Nephron (organoid): Measurements from ENCODE around the gene TTLL3.

Source experiments
- H3K27ac Mint-ChIP-seq, 3 experiments: 2 replicates each; pipeline ENCODE4 v1.8.0; 2020; ENCODE audit warnings: mixed read lengths in 3 of 3, mild to moderate bottlenecking in 2 of 3, moderate library complexity in 1 of 3
- H3K27me3 Mint-ChIP-seq: 2 replicates; pipeline ENCODE4 v1.8.0; 2021; ENCODE audit warnings: low read depth, mild to moderate bottlenecking, moderate library complexity, mixed read lengths
- H3K36me3 Mint-ChIP-seq: 2 replicates; pipeline ENCODE4 v1.8.0; 2020; ENCODE audit warnings: low read depth, mixed read lengths
- H3K4me1 Mint-ChIP-seq: 2 replicates; pipeline ENCODE4 v1.8.0; 2020; ENCODE audit warnings: mixed read lengths
- H3K4me3 Mint-ChIP-seq, 3 experiments: 2 replicates each; pipeline ENCODE4 v1.8.0; 2020; ENCODE audit warnings: mild to moderate bottlenecking in 3 of 3, mixed read lengths in 3 of 3, moderate library complexity in 2 of 3
- H3K9me3 Mint-ChIP-seq: 2 replicates; pipeline ENCODE4 v1.8.0; 2020; ENCODE audit warnings: mixed read lengths
- TF ChIP-seq, protein P1 (sequence below), 3 experiments: fragments of 200-600 bp; sonication (generic); IDR thresholded peaks; one replicate each; pipeline ENCODE4 v1.5.0; 2021; ENCODE audit warnings: antibody characterized with exemption in 3 of 3; ENCODE audit not compliant: unreplicated experiment in 3 of 3

TTLL3 gene

DNA sequence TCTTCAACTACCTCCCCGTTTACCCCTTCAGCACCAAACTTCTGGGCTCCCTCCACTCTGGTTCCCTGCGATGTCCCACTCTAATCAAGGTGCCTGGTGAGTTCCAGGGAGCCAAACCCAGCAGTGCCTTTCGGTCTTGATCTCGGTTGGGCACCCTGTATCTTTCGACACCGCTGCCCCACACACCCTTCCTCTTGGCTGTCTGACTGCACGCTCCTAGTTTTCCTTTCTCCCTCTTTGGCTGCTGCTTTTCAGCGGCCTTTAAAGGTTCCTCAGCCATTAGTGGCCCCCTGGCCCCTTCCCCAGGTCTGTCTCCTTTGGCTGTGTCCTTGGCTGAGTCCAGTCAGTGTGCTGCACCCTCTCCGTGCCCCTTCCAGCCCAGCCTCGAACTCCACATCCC lies 784 bp downstream of the TTLL3 start:
- Mint-ChIP-seq H3K4me1 (peaks cover 21% of the 10 kb centered on the region), H3K27ac (peak overlapping the region; percentile 77 to 82 (median 80)), H3K27me3 (no peaks in the 10 kb centered on the region), H3K4me3 (peak overlapping the region; percentile 80 to 85 (median 80)), H3K9me3 (no peaks in the 10 kb centered on the region), H3K36me3 (peaks cover 6% of the 10 kb centered on the region)
- TF ChIP-seq, protein P1, sequence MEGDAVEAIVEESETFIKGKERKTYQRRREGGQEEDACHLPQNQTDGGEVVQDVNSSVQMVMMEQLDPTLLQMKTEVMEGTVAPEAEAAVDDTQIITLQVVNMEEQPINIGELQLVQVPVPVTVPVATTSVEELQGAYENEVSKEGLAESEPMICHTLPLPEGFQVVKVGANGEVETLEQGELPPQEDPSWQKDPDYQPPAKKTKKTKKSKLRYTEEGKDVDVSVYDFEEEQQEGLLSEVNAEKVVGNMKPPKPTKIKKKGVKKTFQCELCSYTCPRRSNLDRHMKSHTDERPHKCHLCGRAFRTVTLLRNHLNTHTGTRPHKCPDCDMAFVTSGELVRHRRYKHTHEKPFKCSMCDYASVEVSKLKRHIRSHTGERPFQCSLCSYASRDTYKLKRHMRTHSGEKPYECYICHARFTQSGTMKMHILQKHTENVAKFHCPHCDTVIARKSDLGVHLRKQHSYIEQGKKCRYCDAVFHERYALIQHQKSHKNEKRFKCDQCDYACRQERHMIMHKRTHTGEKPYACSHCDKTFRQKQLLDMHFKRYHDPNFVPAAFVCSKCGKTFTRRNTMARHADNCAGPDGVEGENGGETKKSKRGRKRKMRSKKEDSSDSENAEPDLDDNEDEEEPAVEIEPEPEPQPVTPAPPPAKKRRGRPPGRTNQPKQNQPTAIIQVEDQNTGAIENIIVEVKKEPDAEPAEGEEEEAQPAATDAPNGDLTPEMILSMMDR (IDR thresholded peaks at IDR 0.05; ENCODE audit: unreplicated experiment in 3 of 3): no peak

DNA sequence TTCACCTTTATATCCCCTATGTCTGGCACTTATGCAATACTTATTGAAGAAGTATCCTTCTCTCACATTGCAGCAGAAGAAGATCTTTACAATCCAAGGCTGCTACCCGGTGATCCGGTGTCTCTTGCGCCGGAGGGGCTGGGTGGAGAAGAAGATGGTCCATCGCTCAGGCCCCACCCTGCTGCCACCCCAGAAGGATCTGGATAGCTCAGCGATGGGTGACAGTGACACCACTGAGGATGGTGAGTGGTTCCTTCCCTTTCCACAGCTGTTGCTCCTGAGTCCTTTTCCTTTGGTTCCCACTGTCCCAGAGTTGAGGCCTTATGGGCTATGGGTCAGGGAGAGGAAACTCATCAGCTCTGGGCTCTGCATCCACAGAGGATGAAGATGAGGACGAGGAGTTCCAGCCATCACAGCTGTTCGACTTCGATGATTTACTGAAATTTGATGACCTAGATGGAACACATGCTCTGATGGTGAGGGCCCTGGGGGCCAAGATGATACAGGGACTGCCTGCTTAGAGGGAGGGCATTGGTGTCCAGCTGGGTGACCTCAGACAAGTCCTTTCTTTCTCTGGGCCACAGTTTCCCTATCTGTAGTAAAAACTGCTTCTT lies 2.9 kb downstream of the TTLL3 start:
- TF ChIP-seq, protein P1 (IDR thresholded peaks at IDR 0.05; ENCODE audit: unreplicated experiment in 3 of 3): no peak
- no peak overlapping the region for H3K4me3 Mint-ChIP-seq
- H3K9me3 Mint-ChIP-seq: no peaks in the 10 kb centered on the region
- H3K27ac Mint-ChIP-seq: no peak overlapping the region
- H3K36me3 Mint-ChIP-seq: peaks cover 3% of the 10 kb centered on the region
- H3K27me3 Mint-ChIP-seq: no peaks in the 10 kb centered on the region
- H3K4me1 Mint-ChIP-seq: peaks cover 21% of the 10 kb centered on the region

DNA sequence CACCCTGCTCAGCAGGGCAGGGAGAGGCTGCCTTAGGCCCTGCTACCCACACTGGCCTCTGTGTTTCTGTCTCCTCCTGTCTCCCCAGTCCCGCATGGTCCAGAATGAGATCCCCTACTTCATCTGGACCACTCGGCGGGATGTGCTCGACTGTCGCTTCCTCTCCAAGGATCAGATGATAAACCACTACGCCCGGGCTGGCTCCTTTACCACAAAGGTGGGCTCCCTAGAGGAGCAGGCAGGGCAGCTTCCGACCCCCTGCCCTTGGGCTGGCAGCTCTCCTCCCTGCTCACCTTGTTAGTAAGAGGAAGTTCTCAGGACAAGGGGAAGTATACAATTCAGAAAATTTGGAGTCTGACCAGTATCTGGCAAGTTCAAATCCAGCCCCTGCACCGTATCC lies 5.9 kb downstream of the TTLL3 start:
- peaks cover 9% of the 10 kb centered on the region for H3K36me3 Mint-ChIP-seq
- peaks cover 9% of the 10 kb centered on the region for H3K4me1 Mint-ChIP-seq
- H3K4me3 Mint-ChIP-seq: no peak overlapping the region
- no peaks in the 10 kb centered on the region for H3K9me3 Mint-ChIP-seq
- no peaks in the 10 kb centered on the region for H3K27me3 Mint-ChIP-seq
- TF ChIP-seq, protein P1 (IDR thresholded peaks at IDR 0.05; ENCODE audit: unreplicated experiment in 3 of 3): no peak
- H3K27ac Mint-ChIP-seq: no peak overlapping the region

DNA sequence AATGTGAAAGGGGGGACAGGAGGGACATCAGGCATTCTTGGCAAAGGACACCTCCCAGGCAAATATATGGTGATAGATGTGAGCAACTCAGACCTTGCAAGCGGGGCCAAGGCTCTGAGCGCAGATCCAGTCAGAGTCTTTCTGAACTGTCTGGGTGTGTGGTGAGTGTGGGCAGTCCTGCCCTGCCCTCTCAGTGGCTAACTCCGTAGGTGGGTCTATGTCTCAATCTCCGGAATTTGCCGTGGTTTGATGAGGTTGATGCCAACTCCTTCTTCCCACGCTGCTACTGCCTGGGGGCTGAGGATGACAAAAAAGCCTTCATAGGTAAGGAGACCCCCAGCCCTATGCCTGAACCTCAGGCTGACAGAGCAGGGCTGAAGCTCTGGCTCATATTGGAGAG lies 7.4 kb downstream of the TTLL3 start:
- Mint-ChIP-seq H3K27me3 (no peaks in the 10 kb centered on the region), H3K4me1 (no peaks in the 10 kb centered on the region), H3K36me3 (peaks cover 9% of the 10 kb centered on the region), H3K4me3 (no peak overlapping the region), H3K27ac (no peak overlapping the region), H3K9me3 (no peaks in the 10 kb centered on the region)
- TF ChIP-seq, protein P1 (IDR thresholded peaks at IDR 0.05; ENCODE audit: unreplicated experiment in 3 of 3): no peak

DNA sequence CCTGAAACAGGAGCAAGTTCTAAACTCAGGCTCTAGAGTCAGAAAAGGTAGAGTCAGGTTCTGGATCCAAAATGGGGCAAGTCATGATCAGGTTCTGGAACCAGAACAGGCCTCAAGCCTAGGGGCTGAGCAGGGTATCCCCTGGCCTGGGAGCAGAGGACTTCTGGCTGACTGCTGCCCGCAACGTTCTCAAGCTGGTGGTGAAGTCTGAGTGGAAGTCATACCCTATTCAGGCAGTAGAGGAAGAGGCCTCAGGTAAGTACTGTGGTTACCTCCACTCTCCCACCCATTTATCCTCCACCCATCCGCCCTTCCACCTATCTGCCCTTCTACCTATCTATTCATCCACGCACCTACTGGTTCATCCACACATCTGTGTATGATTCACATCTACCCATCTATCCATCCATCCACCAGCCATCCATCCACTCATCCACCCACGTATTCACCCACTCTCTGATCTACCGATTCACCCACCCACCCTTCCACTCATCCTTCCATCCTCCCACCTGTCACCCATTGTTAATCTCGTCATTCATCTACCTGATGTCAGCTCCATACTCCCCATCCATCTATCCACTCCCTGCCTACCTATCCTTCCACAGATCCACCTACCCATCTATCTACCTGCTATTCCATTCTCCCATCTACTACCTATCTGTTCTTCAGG lies 8.7 kb downstream of the TTLL3 start:
- Mint-ChIP-seq H3K4me3 (no peak overlapping the region), H3K4me1 (no peaks in the 10 kb centered on the region), H3K36me3 (peaks cover 6% of the 10 kb centered on the region), H3K27me3 (no peaks in the 10 kb centered on the region), H3K9me3 (no peaks in the 10 kb centered on the region), H3K27ac (no peak overlapping the region)
- TF ChIP-seq, protein P1 (IDR thresholded peaks at IDR 0.05; ENCODE audit: unreplicated experiment in 3 of 3): no peak

DNA sequence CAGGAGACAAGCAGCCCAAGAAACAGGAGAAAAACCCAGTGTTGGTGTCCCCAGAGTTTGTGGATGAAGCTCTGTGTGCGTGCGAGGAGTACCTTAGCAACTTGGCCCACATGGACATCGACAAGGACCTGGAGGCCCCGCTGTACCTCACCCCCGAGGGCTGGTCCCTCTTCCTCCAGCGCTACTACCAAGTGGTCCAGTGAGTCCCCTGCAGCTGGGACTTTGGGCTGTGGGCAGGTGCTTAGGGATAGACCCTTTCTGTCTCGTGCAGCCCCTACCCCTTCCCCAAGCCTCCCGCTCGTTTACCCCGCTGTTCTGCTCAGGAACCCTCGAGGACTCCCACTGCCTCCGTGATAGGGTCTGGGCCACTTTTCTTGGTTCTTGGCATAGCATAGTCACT lies 10.5 kb downstream of the TTLL3 start:
- H3K36me3 Mint-ChIP-seq: peaks cover 6% of the 10 kb centered on the region
- H3K4me3 Mint-ChIP-seq: no peak overlapping the region
- no peaks in the 10 kb centered on the region for H3K27me3 Mint-ChIP-seq
- no peak overlapping the region for H3K27ac Mint-ChIP-seq
- no peaks in the 10 kb centered on the region for H3K9me3 Mint-ChIP-seq
- H3K4me1 Mint-ChIP-seq: no peaks in the 10 kb centered on the region
- TF ChIP-seq, protein P1 (IDR thresholded peaks at IDR 0.05; ENCODE audit: unreplicated experiment in 3 of 3): no peak
